PC-3 (cell line): Measurements from ENCODE around the gene SMARCAL1.

Source experiments
- EZH2 ChIP-seq: fragments of 300-600 bp; sonication (generic); IDR thresholded peaks from one replicate; pipeline ENCODE4 v1.6.1; 2017; ENCODE audit warnings: antibody characterized with exemption, mild to moderate bottlenecking, low read length; ENCODE audit not compliant: unreplicated experiment
- TF ChIP-seq, protein P1 (sequence below): fragments of 300-600 bp; sonication (generic); conservative IDR thresholded peaks from 2 replicates; pipeline ENCODE4 v1.5.1; 2017; ENCODE audit warnings: antibody characterized with exemption, low read depth, mild to moderate bottlenecking, low read length

DNA sequence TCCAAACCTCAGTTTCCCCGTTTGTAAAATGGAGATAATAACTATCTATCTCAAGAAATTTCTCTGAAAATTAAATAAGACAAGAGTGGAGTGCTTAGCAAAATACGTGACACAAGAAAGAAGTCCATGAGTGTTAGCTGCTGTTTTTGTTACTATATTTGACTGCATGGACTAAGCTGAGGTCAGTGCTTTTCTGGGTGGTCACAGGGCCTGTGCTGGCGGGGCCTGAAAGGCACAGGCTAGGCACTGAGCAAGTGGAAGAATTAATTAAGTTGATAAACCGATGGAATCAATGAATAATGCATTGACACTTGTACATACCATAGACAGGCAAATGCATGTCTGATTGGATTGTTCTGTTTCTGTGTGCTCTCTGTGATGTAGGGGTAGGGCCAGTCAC lies 113.7 kb downstream of the SMARCAL1 start:
- TF ChIP-seq, protein P1, sequence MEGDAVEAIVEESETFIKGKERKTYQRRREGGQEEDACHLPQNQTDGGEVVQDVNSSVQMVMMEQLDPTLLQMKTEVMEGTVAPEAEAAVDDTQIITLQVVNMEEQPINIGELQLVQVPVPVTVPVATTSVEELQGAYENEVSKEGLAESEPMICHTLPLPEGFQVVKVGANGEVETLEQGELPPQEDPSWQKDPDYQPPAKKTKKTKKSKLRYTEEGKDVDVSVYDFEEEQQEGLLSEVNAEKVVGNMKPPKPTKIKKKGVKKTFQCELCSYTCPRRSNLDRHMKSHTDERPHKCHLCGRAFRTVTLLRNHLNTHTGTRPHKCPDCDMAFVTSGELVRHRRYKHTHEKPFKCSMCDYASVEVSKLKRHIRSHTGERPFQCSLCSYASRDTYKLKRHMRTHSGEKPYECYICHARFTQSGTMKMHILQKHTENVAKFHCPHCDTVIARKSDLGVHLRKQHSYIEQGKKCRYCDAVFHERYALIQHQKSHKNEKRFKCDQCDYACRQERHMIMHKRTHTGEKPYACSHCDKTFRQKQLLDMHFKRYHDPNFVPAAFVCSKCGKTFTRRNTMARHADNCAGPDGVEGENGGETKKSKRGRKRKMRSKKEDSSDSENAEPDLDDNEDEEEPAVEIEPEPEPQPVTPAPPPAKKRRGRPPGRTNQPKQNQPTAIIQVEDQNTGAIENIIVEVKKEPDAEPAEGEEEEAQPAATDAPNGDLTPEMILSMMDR: no peak
- TF ChIP-seq EZH2: no peak
